Measurements from ENCODE around the gene XRCC4. TPM values are rescaled to one million over a fixed set of nuclear protein-coding genes. Genes with fewer than 3 reads are reported as not detected.
A peak's percentile ranks its signal among the peaks of the same experiment; 100 is the strongest.

The XRCC4 gene
- 10 to 100 TPM in 1 of 4 donors, 1 to 10 TPM in 3; 3.7 to 10.3 (median 8.7) TPM for total RNA-seq

DNA sequence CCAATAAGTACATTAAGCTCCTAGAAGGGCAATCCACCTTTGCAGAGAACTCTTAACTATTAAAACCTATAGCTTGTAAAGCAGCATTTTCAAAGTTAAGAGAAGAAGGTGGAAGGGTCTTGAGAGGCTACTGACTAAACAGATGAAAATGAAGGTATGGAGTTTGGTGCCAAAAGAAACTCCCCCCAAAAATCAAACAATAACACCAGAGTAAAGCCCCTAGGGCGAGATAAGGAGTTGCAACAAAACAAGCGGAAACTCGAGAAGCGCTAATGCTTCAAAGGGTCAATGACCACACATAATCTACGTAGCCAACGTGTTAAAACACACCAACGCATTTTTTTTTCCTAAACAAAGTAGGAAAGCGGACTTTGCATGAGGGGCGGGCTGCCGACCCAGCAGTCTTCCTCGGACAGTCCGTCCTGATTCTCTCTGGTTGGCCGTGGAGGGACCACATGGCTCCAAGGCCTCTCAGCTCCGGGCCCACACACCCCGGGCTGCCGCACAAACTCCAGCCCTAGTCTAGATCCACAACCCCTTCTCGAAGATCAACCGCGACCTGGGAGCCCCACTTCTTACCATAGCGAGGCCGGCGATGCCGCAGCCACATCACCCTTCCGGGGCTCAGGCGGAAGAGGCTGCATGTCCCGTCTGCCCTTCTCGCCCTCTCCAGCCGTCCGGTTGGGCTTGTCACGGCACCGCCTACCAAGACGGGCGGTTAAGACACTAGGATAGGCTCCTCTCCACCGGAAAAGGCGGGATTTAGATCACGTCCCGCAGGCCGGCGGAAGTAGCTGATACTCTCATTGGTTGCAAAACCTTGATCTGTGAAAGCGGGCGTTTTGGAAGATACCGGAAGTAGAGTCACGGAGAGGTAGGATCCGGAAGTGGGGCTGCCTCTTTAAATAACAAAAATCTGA lies at the start of gene XRCC4, which contains the start of gene TMEM167A:
Gene XRCC4 (plus strand): TSS at position 806 of the 920 bp plus-strand sequence. CDS start 27,373 bp downstream, outside the sequence.
Gene TMEM167A (minus strand): TSS at position 653 of the 920 bp plus-strand sequence. CDS start 71 bp downstream, at position 582.
- peak; percentile 87 to 91 for TF ChIP-seq POLR2A (IDR thresholded peaks at IDR 0.05)
- TF ChIP-seq, protein P1, sequence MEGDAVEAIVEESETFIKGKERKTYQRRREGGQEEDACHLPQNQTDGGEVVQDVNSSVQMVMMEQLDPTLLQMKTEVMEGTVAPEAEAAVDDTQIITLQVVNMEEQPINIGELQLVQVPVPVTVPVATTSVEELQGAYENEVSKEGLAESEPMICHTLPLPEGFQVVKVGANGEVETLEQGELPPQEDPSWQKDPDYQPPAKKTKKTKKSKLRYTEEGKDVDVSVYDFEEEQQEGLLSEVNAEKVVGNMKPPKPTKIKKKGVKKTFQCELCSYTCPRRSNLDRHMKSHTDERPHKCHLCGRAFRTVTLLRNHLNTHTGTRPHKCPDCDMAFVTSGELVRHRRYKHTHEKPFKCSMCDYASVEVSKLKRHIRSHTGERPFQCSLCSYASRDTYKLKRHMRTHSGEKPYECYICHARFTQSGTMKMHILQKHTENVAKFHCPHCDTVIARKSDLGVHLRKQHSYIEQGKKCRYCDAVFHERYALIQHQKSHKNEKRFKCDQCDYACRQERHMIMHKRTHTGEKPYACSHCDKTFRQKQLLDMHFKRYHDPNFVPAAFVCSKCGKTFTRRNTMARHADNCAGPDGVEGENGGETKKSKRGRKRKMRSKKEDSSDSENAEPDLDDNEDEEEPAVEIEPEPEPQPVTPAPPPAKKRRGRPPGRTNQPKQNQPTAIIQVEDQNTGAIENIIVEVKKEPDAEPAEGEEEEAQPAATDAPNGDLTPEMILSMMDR (IDR thresholded peaks at IDR 0.05): no peak
- H3K4me3 ChIP-seq: peak within 1 kb of the TSS; percentile 64 to 93 (median 80)
- DNase-seq: peak; percentile 94 to 98 (median 95)
- H3K36me3 ChIP-seq: no peaks in the 10 kb centered on the region
- peak within 1 kb of the TSS; percentile 82 to 95 (median 84) for H3K27ac ChIP-seq
- H3K9me3 ChIP-seq: no peaks in the 10 kb centered on the region
- H3K27me3 ChIP-seq: no peaks in the 10 kb centered on the region
- H3K4me1 ChIP-seq: peaks cover 0 to 30% (median 7%) of the 10 kb centered on the region in 4 donors

GRCh38 chr5:83029912-83030311 lies 47.4 kb upstream of the XRCC4 start:
- Histone ChIP-seq H3K4me1 (no peaks in the 10 kb centered on the region), H3K36me3 (no peaks in the 10 kb centered on the region), H3K27ac (no peak overlapping the region), H3K9me3 (peaks cover 0 to 3% (median 0%) of the 10 kb centered on the region in 4 donors), H3K4me3 (no peak overlapping the region), H3K27me3 (no peaks in the 10 kb centered on the region)
- DNase-seq: peak in 1 of 3 donors; percentile 45
- TF ChIP-seq, protein P1 (IDR thresholded peaks at IDR 0.05): no peak
- no peak for TF ChIP-seq POLR2A (IDR thresholded peaks at IDR 0.05)

DNA sequence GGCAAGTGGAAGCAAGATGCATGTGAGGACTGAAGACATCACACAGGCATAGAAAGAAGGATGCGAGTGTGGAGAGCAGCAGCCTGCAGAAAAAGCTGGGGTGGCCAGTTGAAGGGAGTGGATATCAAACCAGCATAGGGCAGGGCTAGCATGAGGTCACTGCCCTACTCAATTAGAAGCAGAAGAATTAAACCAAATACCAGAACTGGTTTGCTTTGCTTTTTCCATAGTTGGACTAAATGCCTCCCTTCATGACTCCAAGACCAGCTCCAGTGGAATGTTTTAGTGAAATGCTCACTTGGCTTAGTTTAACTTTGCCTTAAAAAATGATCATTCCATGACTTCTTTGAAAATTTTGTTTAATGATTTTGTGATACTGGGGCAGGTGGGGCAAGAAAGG lies 46.0 kb upstream of the XRCC4 start:
- Histone ChIP-seq H3K27me3 (no peaks in the 10 kb centered on the region), H3K9me3 (peaks cover 0 to 3% (median 0%) of the 10 kb centered on the region in 4 donors), H3K4me1 (no peaks in the 10 kb centered on the region), H3K36me3 (no peaks in the 10 kb centered on the region), H3K4me3 (no peak overlapping the region), H3K27ac (no peak overlapping the region)
- no peak for TF ChIP-seq POLR2A (IDR thresholded peaks at IDR 0.05)
- TF ChIP-seq, protein P1 (IDR thresholded peaks at IDR 0.05): no peak
- DNase-seq: no peak

- no peak overlapping the region for H3K4me3 ChIP-seq
- TF ChIP-seq, protein P1 (IDR thresholded peaks at IDR 0.05): no peak
- TF ChIP-seq POLR2A (IDR thresholded peaks at IDR 0.05): no peak
- no peak overlapping the region for H3K27ac ChIP-seq
- no peaks in the 10 kb centered on the region for H3K36me3 ChIP-seq
- H3K27me3 ChIP-seq: no peaks in the 10 kb centered on the region
- H3K4me1 ChIP-seq: no peaks in the 10 kb centered on the region
- H3K9me3 ChIP-seq: no peaks in the 10 kb centered on the region
- DNase-seq: no peak
These were observed 43.3 kb upstream of the XRCC4 start for GRCh38 chr5:83034036-83034435.

GRCh38 chr5:83034528-83035207 lies 42.7 kb upstream of the XRCC4 start:
- Histone ChIP-seq H3K9me3 (no peaks in the 10 kb centered on the region), H3K4me1 (no peaks in the 10 kb centered on the region), H3K27me3 (no peaks in the 10 kb centered on the region), H3K27ac (no peak overlapping the region), H3K4me3 (no peak overlapping the region), H3K36me3 (no peaks in the 10 kb centered on the region)
- TF ChIP-seq, protein P1 (IDR thresholded peaks at IDR 0.05): no peak
- TF ChIP-seq POLR2A (IDR thresholded peaks at IDR 0.05): no peak
- DNase-seq: no peak
